Activated CD4-positive, alpha-beta T cell treated with anti-CD3 and anti-CD28 coated beads for 36 hours (primary cell): Measurements from ENCODE around the gene KRTAP3-2. TPM values are rescaled to one million over a fixed set of nuclear protein-coding genes. Genes with fewer than 3 reads are reported as not detected.
"Not testable (repeated sequence)": the region's sequence is repeated elsewhere in the genome, so short reads cannot be mapped to it uniquely, and the experiment has no call there.

ENCODE experiments used
- ATAC-seq: fragments of 200-7000 bp; cut with Tn5 transposase; one replicate; pipeline ENCODE4 v1.10.0; 2021; ENCODE audit warnings: mild to moderate bottlenecking, moderate library complexity
- CTCF ChIA-PET: fragments of 350-600 bp; sonication (Branson Sonifier 250); formaldehyde crosslinking; loops from one replicate; lab custom pipeline; 2021; ENCODE audit warnings: antibody characterized with exemption; lab: Charles Lee
- POLR2A ChIA-PET: fragments of 350-600 bp; sonication (Branson Sonifier 250); formaldehyde crosslinking; loops from one replicate; lab custom pipeline; 2021; ENCODE audit warnings: antibody characterized with exemption, inconsistent platforms; lab: Charles Lee
- DNase-seq: peaks from one replicate; pipeline ENCODE4 v3.0.0-alpha.2; 2020
- H3K27ac Mint-ChIP-seq: one replicate; pipeline ENCODE4 v1.8.0; 2021; ENCODE audit warnings: mixed read lengths
- H3K27me3 Mint-ChIP-seq: one replicate; pipeline ENCODE4 v1.8.0; 2021; ENCODE audit warnings: mixed read lengths
- H3K36me3 Mint-ChIP-seq: one replicate; pipeline ENCODE4 v1.8.0; 2021; ENCODE audit warnings: low read depth, mixed read lengths
- H3K4me1 Mint-ChIP-seq: one replicate; pipeline ENCODE4 v1.8.0; 2021; ENCODE audit warnings: mixed read lengths
- H3K4me3 Mint-ChIP-seq: one replicate; pipeline ENCODE4 v1.8.0; 2021; ENCODE audit warnings: mild to moderate bottlenecking, moderate library complexity, mixed read lengths
- H3K9me3 Mint-ChIP-seq: one replicate; pipeline ENCODE4 v1.8.0; 2021; ENCODE audit warnings: low read depth, mixed read lengths
- intact Hi-C, 2 experiments: fragments of 100-400 bp; cut with DNase I in 1 of 2; cut with micrococcal nuclease in 1 of 2; formaldehyde crosslinking; loops; one replicate each; pipeline versions ENCODE4 v1.14.2 to v1.15.1; 2022 to 2024; cut with DNase I, micrococcal nuclease
- total RNA-seq, 2 experiments: library from RNA; stranded (reverse); gene quantifications; one replicate each; pipeline ENCODE4 v1.2.3, GENCODE V29; 2021

The KRTAP3-2 gene
- not detected for total RNA-seq

DNA sequence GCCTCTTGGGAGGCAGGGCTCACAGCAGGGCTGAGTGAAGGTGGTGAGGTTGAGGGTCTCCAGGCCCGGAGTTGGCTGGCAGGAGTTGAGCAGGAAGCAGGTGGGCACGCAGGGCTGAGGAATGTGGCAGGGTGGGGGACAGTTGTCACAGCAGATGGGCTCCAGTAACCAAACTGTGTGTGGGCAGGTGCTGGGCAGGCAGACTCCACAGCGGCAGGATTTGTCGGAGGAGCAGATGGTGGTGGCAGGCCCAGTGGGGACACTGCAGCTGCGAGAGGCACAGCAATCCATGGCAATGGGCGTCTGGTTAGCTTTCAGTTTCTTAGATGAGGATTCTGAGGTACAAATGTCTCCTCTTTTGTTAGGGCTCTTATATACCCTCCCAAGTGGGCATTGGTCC is at the start of gene KRTAP3-2:
TSS of gene KRTAP3-2 (minus strand) at position 344 of the 400 bp plus-strand sequence. CDS start at position 291, 53 bp downstream.
- intact Hi-C loops, DNase-seq, H3K27ac Mint-ChIP-seq, ATAC-seq, POLR2A ChIA-PET, H3K36me3 Mint-ChIP-seq, H3K9me3 Mint-ChIP-seq, H3K4me3 Mint-ChIP-seq, H3K4me1 Mint-ChIP-seq, CTCF ChIA-PET: not testable (repeated sequence)
- peaks cover 13% of the 10 kb centered on the region for H3K27me3 Mint-ChIP-seq

DNA sequence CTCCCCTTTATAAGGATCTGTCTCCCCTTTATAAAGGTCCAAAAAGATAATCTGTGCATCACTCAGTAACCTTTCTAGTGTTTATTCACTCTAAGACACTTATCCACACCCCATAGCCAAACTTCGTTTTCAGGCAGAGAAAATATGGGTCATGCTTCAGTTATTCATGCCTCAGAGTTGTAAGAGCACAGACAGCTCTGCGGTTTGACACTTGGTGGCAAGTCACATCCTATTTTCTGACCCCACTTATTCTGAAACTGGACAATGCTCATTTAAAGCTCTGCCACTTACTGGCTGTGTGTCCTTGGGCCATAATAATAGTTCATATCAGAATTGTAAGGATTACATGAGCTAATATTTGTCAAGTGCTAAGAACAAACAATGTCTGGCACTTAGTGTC is 49.4 kb upstream of the KRTAP3-2 start:
- peaks cover 21% of the 10 kb centered on the region for H3K27me3 Mint-ChIP-seq
- no peak overlapping the region for H3K4me3 Mint-ChIP-seq
- ChIA-PET POLR2A (no interaction called here), CTCF (no interaction called here)
- no peaks in the 10 kb centered on the region for H3K4me1 Mint-ChIP-seq
- H3K27ac Mint-ChIP-seq, result no peak overlapping the region
- DNase-seq (no peak), ATAC-seq (no peak)
- no peaks in the 10 kb centered on the region for H3K36me3 Mint-ChIP-seq
- H3K9me3 Mint-ChIP-seq, result no peaks in the 10 kb centered on the region
- intact Hi-C loops, result no loop called here

DNA sequence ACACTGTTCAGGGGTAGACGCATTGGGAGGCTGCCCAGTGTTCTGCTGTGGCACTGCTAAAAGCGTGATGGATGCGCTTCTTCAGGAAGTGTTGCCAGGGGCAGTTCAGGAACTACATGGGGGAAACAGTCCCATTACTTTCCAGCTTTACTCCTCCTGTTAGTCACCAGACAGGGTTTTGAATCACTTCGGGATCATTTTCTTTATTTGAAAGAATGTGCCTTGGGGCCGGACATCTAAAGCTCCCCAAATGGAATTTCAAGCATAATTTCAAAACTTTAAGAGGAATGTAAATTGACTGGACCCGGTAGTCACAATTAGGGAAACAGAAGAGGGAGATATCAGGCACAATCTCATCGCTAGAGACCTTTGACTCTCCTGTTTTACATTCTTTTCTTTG is 48.7 kb upstream of the KRTAP3-2 start:
- H3K36me3 Mint-ChIP-seq, result no peaks in the 10 kb centered on the region
- POLR2A ChIA-PET, result no interaction called here
- H3K4me3 Mint-ChIP-seq, result no peak overlapping the region
- DNase-seq, result no peak
- no peak for ATAC-seq
- CTCF ChIA-PET, result no interaction called here
- no peaks in the 10 kb centered on the region for H3K4me1 Mint-ChIP-seq
- H3K9me3 Mint-ChIP-seq, result peaks cover 4% of the 10 kb centered on the region
- H3K27ac Mint-ChIP-seq, result no peak overlapping the region
- peaks cover 21% of the 10 kb centered on the region for H3K27me3 Mint-ChIP-seq
- intact Hi-C loops, result no loop called here

DNA sequence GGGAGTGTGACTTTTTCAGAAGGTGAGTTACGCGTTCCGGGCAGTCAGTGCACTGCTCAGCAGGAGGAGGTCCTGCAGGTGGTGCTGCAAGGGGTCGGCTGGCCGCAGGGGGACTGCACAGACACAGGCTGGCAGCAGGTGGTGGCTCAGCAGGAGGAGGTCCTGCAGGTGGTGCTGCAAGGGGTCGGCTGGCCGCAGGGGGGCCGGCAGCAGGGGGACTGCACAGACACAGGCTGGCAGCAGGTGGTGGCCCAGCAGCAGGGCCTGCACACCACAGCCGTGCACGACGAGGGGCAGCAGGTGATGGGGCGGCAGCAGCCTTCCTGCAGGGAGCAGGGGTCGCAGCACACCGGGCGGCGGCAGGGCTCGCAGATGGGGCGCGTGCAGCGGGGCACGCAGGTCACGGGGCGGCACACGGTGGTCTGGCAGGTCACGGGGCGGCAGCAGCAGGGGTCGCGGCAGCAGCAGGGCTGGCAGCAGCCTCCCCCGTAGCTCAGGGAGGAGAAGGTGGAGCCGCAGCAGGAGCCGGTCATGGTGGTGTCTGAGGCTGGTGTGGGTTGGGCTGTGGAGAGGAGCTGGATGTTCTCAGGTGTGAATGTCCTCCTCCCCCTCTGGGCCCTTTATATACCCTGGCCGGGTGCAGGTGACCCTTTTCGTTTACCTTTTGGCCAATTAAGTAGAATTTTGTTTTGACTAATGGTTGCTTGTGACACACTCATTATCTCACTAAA is 47.2 kb upstream of the KRTAP3-2 start, which contains the start of gene KRTAP2-1:
TSS of gene KRTAP2-1 (minus strand) at position 582 of the 731 bp plus-strand sequence. CDS start at position 533, 49 bp downstream.
- DNase-seq, H3K4me1 Mint-ChIP-seq, H3K27ac Mint-ChIP-seq, CTCF ChIA-PET, H3K4me3 Mint-ChIP-seq, intact Hi-C loops, POLR2A ChIA-PET, H3K9me3 Mint-ChIP-seq, H3K36me3 Mint-ChIP-seq, ATAC-seq: not testable (repeated sequence)
- H3K27me3 Mint-ChIP-seq, result peaks cover 21% of the 10 kb centered on the region

DNA sequence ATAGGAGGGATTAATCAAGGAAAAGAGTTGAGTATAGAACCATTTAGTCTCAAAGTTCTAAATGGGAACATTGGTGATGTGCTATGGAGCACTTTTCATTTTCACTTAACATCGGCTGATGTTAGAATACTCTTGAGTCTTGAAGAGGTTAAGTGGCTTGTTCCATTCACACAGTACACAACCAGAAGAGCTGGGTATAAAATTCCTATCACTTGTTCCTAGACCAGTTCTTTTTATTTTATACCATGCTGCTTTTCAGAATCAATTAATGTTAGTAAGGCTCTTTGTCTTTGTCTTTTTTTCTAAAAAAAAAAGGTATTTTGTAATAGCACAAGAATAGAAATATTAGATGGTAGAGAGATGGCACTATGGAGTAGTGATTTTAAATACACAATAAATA is 43.2 kb upstream of the KRTAP3-2 start:
- ATAC-seq (no peak), DNase-seq (no peak)
- H3K36me3 Mint-ChIP-seq, result no peaks in the 10 kb centered on the region
- H3K9me3 Mint-ChIP-seq, result peaks cover 5% of the 10 kb centered on the region
- H3K4me3 Mint-ChIP-seq, result no peak overlapping the region
- H3K27ac Mint-ChIP-seq, result no peak overlapping the region
- intact Hi-C loops, result no loop called here
- CTCF ChIA-PET, result no interaction called here
- peaks cover 12% of the 10 kb centered on the region for H3K27me3 Mint-ChIP-seq
- H3K4me1 Mint-ChIP-seq, result no peaks in the 10 kb centered on the region
- POLR2A ChIA-PET, result no interaction called here

DNA sequence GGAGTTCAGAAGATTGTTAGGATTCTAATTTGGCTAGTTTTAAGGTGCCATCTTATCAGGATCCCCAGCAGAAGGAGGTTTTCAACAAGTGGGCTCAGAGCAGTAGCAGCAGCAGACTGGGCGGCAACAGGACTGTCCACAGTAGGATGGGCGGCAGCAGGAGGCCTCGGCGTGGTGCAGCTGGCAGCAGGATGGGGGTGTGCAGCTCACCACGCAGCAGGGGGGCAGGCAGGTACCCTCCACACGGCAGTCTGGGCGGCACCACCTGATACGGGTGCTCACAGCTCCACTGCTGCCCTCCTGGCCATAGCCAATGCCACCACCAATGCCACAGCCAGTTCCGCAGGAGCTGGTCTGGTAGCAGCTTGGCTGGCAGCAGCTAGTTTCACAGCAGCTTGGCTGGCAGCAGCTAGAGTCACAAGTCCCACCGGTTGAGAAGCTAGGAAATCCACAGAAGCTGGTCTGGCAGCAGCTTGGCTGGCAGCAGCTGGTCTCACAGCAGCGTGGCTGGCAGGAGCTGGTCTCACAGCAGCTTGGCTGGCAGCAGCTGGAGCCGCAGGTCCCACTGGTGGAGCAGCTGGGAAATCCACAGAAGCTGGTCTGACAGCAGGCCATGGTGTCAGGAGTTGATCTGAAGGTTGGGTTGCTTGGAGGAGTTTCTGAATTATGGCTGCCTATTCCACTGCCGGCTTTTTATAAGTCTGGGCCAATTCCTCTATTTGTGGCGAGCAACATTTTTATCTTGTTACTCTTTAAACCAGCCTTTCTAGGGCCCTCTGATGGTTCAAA is 41.3 kb upstream of the KRTAP3-2 start, which contains the start of gene KRTAP1-1:
TSS of gene KRTAP1-1 (minus strand) at position 668 of the 789 bp plus-strand sequence. CDS start at position 615, 53 bp downstream.
- H3K4me1 Mint-ChIP-seq, DNase-seq, ATAC-seq, intact Hi-C loops, H3K9me3 Mint-ChIP-seq, H3K27me3 Mint-ChIP-seq, H3K36me3 Mint-ChIP-seq, POLR2A ChIA-PET, H3K27ac Mint-ChIP-seq, H3K4me3 Mint-ChIP-seq: not testable (repeated sequence)
- CTCF ChIA-PET, result interaction anchor here (0.5 kb wide), 1 partner anchor 28 kb away, joined by 3 read pairs; no protein-coding TSS in a partner anchor

DNA sequence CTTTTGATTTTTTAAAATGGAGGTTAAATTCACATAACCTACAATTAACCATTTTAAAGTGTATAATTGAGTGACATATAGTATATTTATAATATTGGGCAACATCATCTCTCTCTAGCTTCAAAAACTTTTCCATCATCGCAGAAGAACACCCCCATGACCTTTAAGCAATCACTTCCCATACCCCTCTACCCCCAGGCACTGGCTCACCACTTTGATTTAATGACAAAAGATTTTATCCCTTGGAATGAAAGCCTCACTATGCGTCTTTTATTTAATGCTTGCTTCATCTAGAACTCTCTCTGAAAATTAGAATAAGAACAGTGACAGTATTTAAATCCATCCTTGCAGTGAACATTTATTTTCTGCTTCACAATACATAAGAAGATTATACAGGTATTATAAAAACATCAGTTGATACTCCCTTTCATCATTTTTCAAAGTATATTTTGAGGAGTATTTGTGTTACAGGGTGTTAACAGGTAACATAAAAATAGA is 38.2 kb upstream of the KRTAP3-2 start:
- H3K27ac Mint-ChIP-seq, result no peak overlapping the region
- peaks cover 3% of the 10 kb centered on the region for H3K27me3 Mint-ChIP-seq
- intact Hi-C loops, result no loop called here
- H3K36me3 Mint-ChIP-seq, result no peaks in the 10 kb centered on the region
- POLR2A ChIA-PET, result no interaction called here
- CTCF ChIA-PET, result interaction anchor here (1.1 kb wide), 1 partner anchor 36 kb away, joined by 3 read pairs; no protein-coding TSS in a partner anchor
- DNase-seq (no peak), ATAC-seq (no peak)
- H3K9me3 Mint-ChIP-seq, result no peaks in the 10 kb centered on the region
- no peaks in the 10 kb centered on the region for H3K4me1 Mint-ChIP-seq
- H3K4me3 Mint-ChIP-seq, result no peak overlapping the region

DNA sequence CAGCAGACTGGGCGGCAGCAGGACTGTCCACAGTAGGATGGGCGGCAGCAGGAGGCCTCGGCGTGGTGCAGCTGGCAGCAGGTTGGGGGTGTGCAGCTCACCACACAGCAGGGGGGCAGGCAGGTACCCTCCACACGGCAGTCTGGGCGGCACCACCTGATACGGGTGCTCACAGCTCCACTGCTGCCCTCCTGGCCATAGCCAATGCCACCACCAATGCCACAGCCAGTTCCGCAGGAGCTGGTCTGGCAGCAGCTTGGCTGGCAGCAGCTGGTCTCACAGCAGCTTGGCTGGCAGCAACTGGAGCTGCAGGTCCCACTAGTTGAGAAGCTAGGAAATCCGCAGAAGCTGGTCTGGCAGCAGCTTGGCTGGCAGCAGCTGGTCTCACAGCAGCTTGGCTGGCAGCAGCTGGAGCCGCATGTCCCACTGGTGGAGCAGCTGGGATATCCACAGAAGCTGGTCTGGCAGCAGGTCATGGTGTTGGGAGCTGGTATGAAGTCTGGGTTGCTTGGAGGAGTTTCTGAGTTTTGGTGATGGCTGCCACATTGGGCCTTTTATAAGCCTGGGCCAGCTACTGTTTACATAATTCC is 34.7 kb upstream of the KRTAP3-2 start, which contains the start of gene KRTAP1-3:
TSS of gene KRTAP1-3 (minus strand) at position 529 of the 590 bp plus-strand sequence. CDS start at position 476, 53 bp downstream.
- intact Hi-C loops, H3K27ac Mint-ChIP-seq, H3K4me1 Mint-ChIP-seq, DNase-seq, H3K27me3 Mint-ChIP-seq, POLR2A ChIA-PET, ATAC-seq, H3K36me3 Mint-ChIP-seq, CTCF ChIA-PET, H3K4me3 Mint-ChIP-seq, H3K9me3 Mint-ChIP-seq: not testable (repeated sequence)

DNA sequence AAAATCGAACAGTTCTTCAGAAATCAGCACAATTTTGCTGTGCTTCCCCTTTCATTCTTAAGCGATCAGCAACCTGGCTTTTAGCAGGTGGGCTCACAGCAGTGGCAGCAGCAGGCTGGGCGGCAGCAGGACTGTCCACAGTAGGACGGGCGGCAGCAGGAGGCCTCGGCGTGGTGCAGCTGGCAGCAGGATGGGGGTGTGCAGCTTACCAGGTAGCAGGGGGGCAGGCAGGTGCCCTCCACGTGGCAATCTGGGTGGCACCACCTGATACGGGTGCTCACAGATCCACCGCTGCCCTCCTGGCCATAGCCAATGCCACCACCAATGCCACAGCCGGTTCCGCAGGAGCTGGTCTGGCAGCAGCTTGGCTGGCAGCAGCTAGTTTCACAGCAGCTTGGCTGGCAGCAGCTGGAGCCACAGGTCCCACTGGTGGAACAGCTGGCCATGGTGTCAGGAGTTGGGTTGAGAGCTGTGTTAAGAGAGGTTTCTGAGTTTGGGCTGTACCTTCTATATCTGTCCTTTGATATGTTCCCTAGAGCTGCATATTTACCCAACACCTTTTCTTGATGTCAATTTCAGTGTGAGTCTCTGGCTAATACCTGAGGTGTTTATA is 30.0 kb upstream of the KRTAP3-2 start, which contains the start of gene KRTAP1-4:
TSS of gene KRTAP1-4 (minus strand) at position 563 of the 613 bp plus-strand sequence. CDS start at position 446, 117 bp downstream.
- ATAC-seq (no peak), DNase-seq (no peak)
- H3K27ac Mint-ChIP-seq, result no peak within 1 kb of the TSS
- no peaks in the 10 kb centered on the region for H3K9me3 Mint-ChIP-seq
- H3K4me3 Mint-ChIP-seq, result no peak within 1 kb of the TSS
- peaks cover 11% of the 10 kb centered on the region for H3K27me3 Mint-ChIP-seq
- no peaks in the 10 kb centered on the region for H3K36me3 Mint-ChIP-seq
- ChIA-PET CTCF (interaction anchor here (0.7 to 2.4 kb wide), 4 partner anchors 11 to 145 kb away, joined by 4 to 7 read pairs (median 4); partner anchors contain the start of gene KRT20), POLR2A (no interaction called here)
- H3K4me1 Mint-ChIP-seq, result no peaks in the 10 kb centered on the region
- intact Hi-C loops, result no loop called here

DNA sequence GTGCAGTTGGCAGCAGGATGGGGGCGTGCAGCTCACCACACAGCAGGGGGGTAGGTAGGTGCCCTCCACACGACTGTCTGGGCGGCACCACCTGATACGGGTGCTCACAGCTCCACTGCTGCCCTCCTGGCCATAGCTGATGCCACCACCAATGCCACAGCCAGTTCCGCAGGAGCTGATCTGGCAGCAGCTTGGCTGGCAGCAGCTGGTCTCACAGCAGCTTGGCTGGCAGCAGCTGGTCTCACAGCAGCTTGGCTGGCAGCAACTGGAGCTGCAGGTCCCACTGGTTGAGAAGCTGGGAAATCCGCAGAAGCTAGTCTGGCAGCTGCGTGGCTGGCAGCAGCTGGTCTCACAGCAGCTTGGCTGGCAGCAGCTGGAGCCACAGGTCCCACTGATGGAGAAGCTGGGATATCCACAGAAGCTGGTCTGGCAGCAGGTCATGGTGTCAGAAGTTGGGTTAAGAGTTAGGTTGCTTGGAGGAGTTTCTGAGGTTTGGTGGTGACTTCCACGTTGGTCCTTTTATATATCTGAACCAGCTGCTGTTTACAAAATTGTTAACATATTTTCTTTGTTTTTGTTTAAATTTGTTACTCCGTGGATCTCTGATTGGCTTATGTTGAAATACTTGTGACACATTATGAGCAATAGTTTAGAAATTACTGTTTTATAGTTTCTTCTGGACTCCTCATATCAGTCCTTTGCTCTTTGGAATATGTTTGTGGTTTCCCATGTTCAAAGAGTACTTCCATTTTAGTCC is 27.2 kb upstream of the KRTAP3-2 start, which contains the start of gene KRTAP1-5:
TSS of gene KRTAP1-5 (minus strand) at position 494 of the 757 bp plus-strand sequence. CDS start at position 441, 53 bp downstream.
- no peak within 1 kb of the TSS for H3K4me3 Mint-ChIP-seq
- peaks cover 9% of the 10 kb centered on the region for H3K27me3 Mint-ChIP-seq

More for the DNA sequence above, 27.2 kb upstream of the KRTAP3-2 start, which contains the start of gene KRTAP1-5:
- Mint-ChIP-seq H3K27ac (no peak within 1 kb of the TSS), H3K36me3 (no peaks in the 10 kb centered on the region), H3K9me3 (no peaks in the 10 kb centered on the region), H3K4me1 (no peaks in the 10 kb centered on the region)
- ChIA-PET POLR2A (no interaction called here), CTCF (no interaction called here)
- intact Hi-C loops, result no loop called here
- ATAC-seq (no peak), DNase-seq (no peak)
